Peyer's patch (tissue), 4 donors: ENCODE results near the gene SLC10A1.

ENCODE experiments used
- POLR2A ChIP-seq, 2 donors: fragments of 450-650 bp; IDR thresholded peaks; one replicate each; pipeline ENCODE4 v1.5.1; 2017; ENCODE audit warnings: antibody characterized with exemption in 2 of 2, mild to moderate bottlenecking in 2 of 2, moderate library complexity in 2 of 2
- TF ChIP-seq, protein P1 (sequence below), 6 experiments: fragments of 450-650 bp in 4 of 6; fragments of 200-600 bp in 2 of 6; sonication (generic) in 1 of 6; IDR thresholded peaks; one replicate each; pipeline ENCODE4 v1.5.1; 2017 to 2019; ENCODE audit warnings: antibody characterized with exemption in 6 of 6, mild to moderate bottlenecking in 3 of 6, moderate library complexity in 1 of 6

DNA sequence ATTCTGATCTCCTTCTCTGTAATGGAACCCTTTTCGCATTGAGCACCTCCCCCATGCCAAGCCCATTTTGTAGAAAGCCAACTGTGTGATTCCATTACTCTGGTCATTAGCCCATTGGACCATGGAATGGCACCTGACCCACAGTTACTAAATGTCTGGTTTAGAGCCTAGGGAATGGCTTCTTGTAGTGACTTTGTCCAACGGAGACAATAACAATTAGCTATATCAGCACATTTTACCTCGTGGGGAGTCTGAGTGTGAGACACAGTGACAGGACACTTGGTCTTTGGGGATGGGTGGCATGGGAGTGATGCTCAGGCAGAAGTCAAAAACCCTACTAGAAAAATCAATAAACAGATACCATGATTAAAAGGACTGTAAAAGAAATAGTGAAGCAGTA is 10.4 kb downstream of the SLC10A1 start:
- TF ChIP-seq, protein P1, sequence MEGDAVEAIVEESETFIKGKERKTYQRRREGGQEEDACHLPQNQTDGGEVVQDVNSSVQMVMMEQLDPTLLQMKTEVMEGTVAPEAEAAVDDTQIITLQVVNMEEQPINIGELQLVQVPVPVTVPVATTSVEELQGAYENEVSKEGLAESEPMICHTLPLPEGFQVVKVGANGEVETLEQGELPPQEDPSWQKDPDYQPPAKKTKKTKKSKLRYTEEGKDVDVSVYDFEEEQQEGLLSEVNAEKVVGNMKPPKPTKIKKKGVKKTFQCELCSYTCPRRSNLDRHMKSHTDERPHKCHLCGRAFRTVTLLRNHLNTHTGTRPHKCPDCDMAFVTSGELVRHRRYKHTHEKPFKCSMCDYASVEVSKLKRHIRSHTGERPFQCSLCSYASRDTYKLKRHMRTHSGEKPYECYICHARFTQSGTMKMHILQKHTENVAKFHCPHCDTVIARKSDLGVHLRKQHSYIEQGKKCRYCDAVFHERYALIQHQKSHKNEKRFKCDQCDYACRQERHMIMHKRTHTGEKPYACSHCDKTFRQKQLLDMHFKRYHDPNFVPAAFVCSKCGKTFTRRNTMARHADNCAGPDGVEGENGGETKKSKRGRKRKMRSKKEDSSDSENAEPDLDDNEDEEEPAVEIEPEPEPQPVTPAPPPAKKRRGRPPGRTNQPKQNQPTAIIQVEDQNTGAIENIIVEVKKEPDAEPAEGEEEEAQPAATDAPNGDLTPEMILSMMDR (IDR thresholded peaks at IDR 0.05) = no peak
- no peak for TF ChIP-seq POLR2A (IDR thresholded peaks at IDR 0.05)
